ENCODE data around the gene TRABD2B. TPM values are rescaled to one million over a fixed set of nuclear protein-coding genes. Genes with fewer than 3 reads are reported as not detected.

TRABD2B gene
- total and polyA plus RNA-seq, 11 donors = 0.31 to 1.1 (median 0.80) TPM

- Histone ChIP-seq H3K27ac (no peak overlapping the region), H3K36me3 (no peaks in the 10 kb centered on the region), H3K9me3 (peaks cover 0 to 3% (median 0%) of the 10 kb centered on the region in 12 donors), H3K27me3 (no peaks in the 10 kb centered on the region), H3K4me1 (peaks cover 0 to 16% (median 0%) of the 10 kb centered on the region in 12 donors), H3K4me3 (no peak overlapping the region)
- DNase-seq (no peak), ATAC-seq (no peak)
- WGBS, 4 donors = 71 to 79% (median 76%) methylated on average over 3 of the region's 3 CpGs
- intact Hi-C loops (cut with DNase I) = no loop called here
- TF ChIP-seq, protein P1, sequence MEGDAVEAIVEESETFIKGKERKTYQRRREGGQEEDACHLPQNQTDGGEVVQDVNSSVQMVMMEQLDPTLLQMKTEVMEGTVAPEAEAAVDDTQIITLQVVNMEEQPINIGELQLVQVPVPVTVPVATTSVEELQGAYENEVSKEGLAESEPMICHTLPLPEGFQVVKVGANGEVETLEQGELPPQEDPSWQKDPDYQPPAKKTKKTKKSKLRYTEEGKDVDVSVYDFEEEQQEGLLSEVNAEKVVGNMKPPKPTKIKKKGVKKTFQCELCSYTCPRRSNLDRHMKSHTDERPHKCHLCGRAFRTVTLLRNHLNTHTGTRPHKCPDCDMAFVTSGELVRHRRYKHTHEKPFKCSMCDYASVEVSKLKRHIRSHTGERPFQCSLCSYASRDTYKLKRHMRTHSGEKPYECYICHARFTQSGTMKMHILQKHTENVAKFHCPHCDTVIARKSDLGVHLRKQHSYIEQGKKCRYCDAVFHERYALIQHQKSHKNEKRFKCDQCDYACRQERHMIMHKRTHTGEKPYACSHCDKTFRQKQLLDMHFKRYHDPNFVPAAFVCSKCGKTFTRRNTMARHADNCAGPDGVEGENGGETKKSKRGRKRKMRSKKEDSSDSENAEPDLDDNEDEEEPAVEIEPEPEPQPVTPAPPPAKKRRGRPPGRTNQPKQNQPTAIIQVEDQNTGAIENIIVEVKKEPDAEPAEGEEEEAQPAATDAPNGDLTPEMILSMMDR (IDR thresholded peaks at IDR 0.05) = no peak
- TF ChIP-seq POLR2A (IDR thresholded peaks at IDR 0.05) = no peak
These were observed 155.8 kb downstream of the TRABD2B start for GRCh38 chr1:47841356-47841755.

DNA sequence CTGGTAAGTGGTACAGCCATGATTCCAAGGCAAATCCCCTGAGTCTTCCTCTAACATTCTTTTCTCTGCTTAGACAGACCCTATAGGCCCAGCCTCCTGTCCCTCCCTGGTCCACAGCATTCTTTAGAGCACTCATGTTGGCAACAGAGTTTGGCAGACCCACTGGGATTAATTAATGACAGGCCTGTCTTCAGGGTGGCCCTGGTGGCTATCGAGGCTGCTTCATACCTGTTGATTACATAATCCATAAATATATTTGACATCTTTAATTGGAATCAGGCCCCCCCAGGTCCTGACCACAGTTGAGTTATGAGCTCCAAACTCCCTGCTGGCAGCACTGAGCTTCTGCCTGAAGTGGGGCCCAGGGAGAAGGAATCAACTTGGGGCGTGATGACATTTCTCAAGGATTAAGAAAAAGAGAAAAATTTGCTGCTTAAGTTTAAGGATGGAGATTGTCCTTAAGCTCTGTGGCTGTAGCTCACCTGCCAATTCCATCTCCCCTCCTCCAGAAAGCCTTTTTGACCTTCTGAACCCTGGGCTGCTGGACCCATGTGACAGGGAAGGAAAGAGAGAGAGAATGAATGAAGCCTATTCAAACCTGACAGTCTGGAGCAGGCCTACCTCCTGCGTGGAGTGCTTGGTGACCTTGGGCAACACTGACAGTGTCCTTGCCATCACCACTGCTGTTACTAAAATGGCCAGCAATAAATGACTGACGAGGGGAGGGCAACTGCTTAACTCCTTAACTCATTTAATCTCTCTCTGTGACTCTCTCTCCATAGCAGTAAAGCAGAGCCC lies 156.6 kb downstream of the TRABD2B start:
- H3K4me3 ChIP-seq = no peak overlapping the region
- DNase-seq (no peak), ATAC-seq (no peak)
- TF ChIP-seq, protein P1 (IDR thresholded peaks at IDR 0.05) = no peak
- TF ChIP-seq POLR2A (IDR thresholded peaks at IDR 0.05) = no peak
- intact Hi-C loops (cut with DNase I) = no loop called here
- H3K36me3 ChIP-seq = no peaks in the 10 kb centered on the region
- H3K27ac ChIP-seq = no peak overlapping the region
- H3K9me3 ChIP-seq = peaks cover 0 to 7% (median 2%) of the 10 kb centered on the region in 12 donors
- peaks cover 0 to 16% (median 0%) of the 10 kb centered on the region in 12 donors for H3K4me1 ChIP-seq
- WGBS, 4 donors = 64 to 72% (median 72%) methylated on average over 4 of the region's 4 CpGs
- no peaks in the 10 kb centered on the region for H3K27me3 ChIP-seq

DNA sequence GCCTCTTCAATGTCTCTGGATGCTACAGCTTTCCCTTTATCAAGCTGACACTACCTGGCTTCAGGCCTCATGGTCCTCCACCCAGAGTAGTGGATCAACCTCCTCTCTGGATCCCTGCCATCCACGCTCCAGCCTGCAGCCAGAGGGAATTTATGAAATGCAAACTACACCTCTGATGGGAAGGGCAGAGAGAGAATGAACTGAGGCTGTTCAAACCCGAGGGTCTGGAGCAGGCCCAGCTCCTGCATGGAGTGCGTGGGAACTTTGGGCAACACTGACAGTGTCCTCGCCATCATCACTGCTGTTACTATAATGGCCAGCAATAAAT lies 157.8 kb downstream of the TRABD2B start:
- Histone ChIP-seq H3K4me1 (peaks cover 0 to 16% (median 0%) of the 10 kb centered on the region in 12 donors), H3K9me3 (peaks cover 0 to 19% (median 7%) of the 10 kb centered on the region in 12 donors), H3K4me3 (no peak overlapping the region), H3K36me3 (no peaks in the 10 kb centered on the region), H3K27ac (no peak overlapping the region), H3K27me3 (no peaks in the 10 kb centered on the region)
- WGBS, 4 donors = 81 to 91% (median 87%) methylated on average over 4 of the region's 4 CpGs
- no peak for DNase-seq
- intact Hi-C loops (cut with DNase I) = no loop called here
- no peak for TF ChIP-seq POLR2A (IDR thresholded peaks at IDR 0.05)
- TF ChIP-seq, protein P1 (IDR thresholded peaks at IDR 0.05) = no peak
- no peak for ATAC-seq

DNA sequence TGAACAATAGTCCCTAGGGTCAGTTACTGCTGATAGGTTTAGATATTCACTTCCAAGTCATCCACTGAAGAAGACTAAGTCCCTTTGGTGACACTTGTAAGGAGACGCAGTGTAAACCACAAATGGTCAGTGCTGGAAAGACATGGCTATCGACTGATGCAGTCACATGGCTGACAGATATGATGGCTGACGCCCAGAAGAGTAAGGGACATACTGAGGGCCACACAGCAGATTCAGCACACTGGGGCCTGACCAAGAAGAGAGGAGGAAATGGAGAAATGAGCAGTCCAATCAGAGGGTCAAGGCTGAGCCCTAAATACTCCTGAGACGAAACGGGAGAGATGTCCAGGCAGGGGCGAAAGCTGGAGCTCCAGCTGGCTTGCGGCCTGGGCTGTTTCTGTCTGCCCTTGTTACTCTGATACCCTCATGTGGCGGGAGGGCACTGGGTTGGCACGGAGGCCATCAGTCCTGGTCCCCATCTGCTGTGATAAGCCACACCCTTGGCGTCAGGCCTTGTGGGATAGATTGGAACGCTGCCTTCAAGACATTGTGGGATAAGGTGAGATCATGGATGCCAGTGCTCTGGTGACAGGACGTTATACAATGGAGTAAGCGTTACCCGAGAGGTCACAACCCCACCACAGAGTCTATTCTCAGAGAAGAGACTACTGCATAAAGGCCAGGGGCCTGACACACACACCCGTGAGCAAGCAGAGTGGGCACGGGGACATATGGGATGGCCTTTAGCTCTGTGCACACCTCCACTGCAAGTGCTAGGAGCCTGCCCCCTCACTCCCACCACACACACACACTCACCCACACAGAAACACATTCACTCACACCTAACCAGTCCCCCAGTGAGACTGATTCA lies 158.4 kb downstream of the TRABD2B start:
- 81 to 87% (median 83%) methylated on average over 16 of the region's 16 CpGs for WGBS, 4 donors
- no peak for ATAC-seq
- no peak for TF ChIP-seq POLR2A (IDR thresholded peaks at IDR 0.05)
- TF ChIP-seq, protein P1 (IDR thresholded peaks at IDR 0.05) = no peak

More for the DNA sequence above, 158.4 kb downstream of the TRABD2B start:
- DNase-seq = no peak
- Histone ChIP-seq H3K27ac (peak overlapping the region in 1 of 12 donors; percentile 17), H3K36me3 (no peaks in the 10 kb centered on the region), H3K4me1 (peaks cover 0 to 16% (median 0%) of the 10 kb centered on the region in 12 donors), H3K9me3 (peaks cover 0 to 23% (median 7%) of the 10 kb centered on the region in 12 donors), H3K27me3 (no peaks in the 10 kb centered on the region), H3K4me3 (no peak overlapping the region)
- intact Hi-C loops (cut with DNase I) = no loop called here
